CD14-positive monocyte (primary cell): ENCODE measurements around the gene BRS3. TPM values are rescaled to one million over a fixed set of nuclear protein-coding genes. Genes with fewer than 3 reads are reported as not detected.

Experiments
- DNase-seq, 3 donors: peaks; one replicate each; pipeline ENCODE4 v3.0.0-alpha.2; 2011 to 2022
- H2AFZ ChIP-seq: 2 replicates; pipeline ENCODE4 v1.6.0; 2012; ENCODE audit warnings: mild to moderate bottlenecking, low read depth, low read length, inconsistent platforms; ENCODE audit not compliant: insufficient read depth, poor library complexity, severe bottlenecking
- H3K27ac ChIP-seq, 2 donors: 1 replicate in 1 of 2; 2 replicates in 1 of 2; pipeline ENCODE4 v1.5.1; 2012 to 2013; ENCODE audit warnings: low read length in 2 of 2, control low read depth in 1 of 2, inconsistent platforms in 1 of 2, low read depth in 1 of 2, mild to moderate bottlenecking in 1 of 2
- H3K27me3 ChIP-seq, 2 donors: one replicate each; pipeline versions ENCODE4 v1.6.0 to v1.6.1; 2011 to 2013; ENCODE audit warnings: low read length in 2 of 2; ENCODE audit not compliant: control insufficient read depth in 2 of 2, insufficient read depth in 2 of 2
- H3K36me3 ChIP-seq, 2 donors: replicated peaks in 1 of 2; 1 replicate in 1 of 2; 2 replicates in 1 of 2; pipeline versions ENCODE4 v1.5.1 to v1.6.1; 2012 to 2013; ENCODE audit warnings: low read length in 2 of 2, control low read depth in 1 of 2, inconsistent platforms in 1 of 2, mild to moderate bottlenecking in 1 of 2; ENCODE audit not compliant: insufficient read depth in 2 of 2, control insufficient read depth in 1 of 2
- H3K4me1 ChIP-seq, 2 donors: 1 replicate in 1 of 2; 2 replicates in 1 of 2; pipeline versions ENCODE4 v1.5.1 to v1.6.1; 2012 to 2013; ENCODE audit warnings: low read length in 2 of 2, control low read depth in 1 of 2, inconsistent platforms in 1 of 2, mild to moderate bottlenecking in 1 of 2, moderate library complexity in 1 of 2; ENCODE audit not compliant: insufficient read depth in 2 of 2, control insufficient read depth in 1 of 2
- H3K4me2 ChIP-seq: replicated peaks from 2 replicates; pipeline ENCODE3; 2012; ENCODE audit warnings: low read length, moderate library complexity, mild to moderate bottlenecking; ENCODE audit not compliant: poor library complexity, severe bottlenecking; ENCODE audit errors: extremely low read depth
- H3K4me3 ChIP-seq, 3 experiments: fragments of 200-600 bp in 1 of 3; sonication (generic) in 1 of 3; replicated peaks in 1 of 3; 1 replicate in 2 of 3; 2 replicates in 1 of 3; pipeline ENCODE4 v1.5.1; 2011 to 2013; ENCODE audit warnings: low read length in 3 of 3, mild to moderate bottlenecking in 3 of 3, control low read depth in 2 of 3, low read depth in 2 of 3, inconsistent platforms in 1 of 3, moderate library complexity in 1 of 3
- H3K79me2 ChIP-seq: 2 replicates; pipeline ENCODE4 v1.6.0; 2012; ENCODE audit warnings: mild to moderate bottlenecking, control low read depth, inconsistent platforms, low read length, moderate library complexity; ENCODE audit not compliant: insufficient read depth
- H3K9ac ChIP-seq: 2 replicates; pipeline ENCODE4 v1.6.0; 2017; ENCODE audit warnings: low read length, mild to moderate bottlenecking; ENCODE audit not compliant: insufficient read depth, poor library complexity, severe bottlenecking
- H3K9me3 ChIP-seq, 2 donors: replicated peaks in 1 of 2; 1 replicate in 1 of 2; 2 replicates in 1 of 2; pipeline versions ENCODE4 v1.5.1 to v1.6.1; 2012 to 2013; ENCODE audit warnings: low read length in 2 of 2, control low read depth in 1 of 2; ENCODE audit not compliant: control insufficient read depth in 1 of 2, insufficient read depth in 1 of 2
- H4K20me1 ChIP-seq: 2 replicates; pipeline ENCODE4 v1.6.0; 2012; ENCODE audit warnings: mild to moderate bottlenecking, low read length, control low read depth, moderate library complexity; ENCODE audit not compliant: insufficient read depth
- H3K27ac Mint-ChIP-seq, 7 donors: one replicate each; pipeline ENCODE4 v1.8.0; 2020; ENCODE audit warnings: mild to moderate bottlenecking in 7 of 7, mixed read lengths in 7 of 7, moderate library complexity in 6 of 7, inconsistent platforms in 2 of 7
- H3K27me3 Mint-ChIP-seq, 3 donors: one replicate each; pipeline ENCODE4 v1.8.0; 2021 to 2022; ENCODE audit warnings: low read depth in 3 of 3, mild to moderate bottlenecking in 3 of 3, mixed read lengths in 3 of 3, moderate library complexity in 3 of 3, inconsistent platforms in 1 of 3
- H3K36me3 Mint-ChIP-seq, 2 donors: one replicate each; pipeline ENCODE4 v1.8.0; 2020; ENCODE audit warnings: mixed read lengths in 2 of 2, inconsistent platforms in 1 of 2, mild to moderate bottlenecking in 1 of 2
- H3K4me1 Mint-ChIP-seq: one replicate; pipeline ENCODE4 v1.8.0; 2020; ENCODE audit warnings: mild to moderate bottlenecking, mixed read lengths
- H3K4me3 Mint-ChIP-seq, 2 donors: one replicate each; pipeline ENCODE4 v1.8.0; 2020; ENCODE audit warnings: mild to moderate bottlenecking in 2 of 2, mixed read lengths in 2 of 2, moderate library complexity in 1 of 2
- H3K9me3 Mint-ChIP-seq, 7 donors: one replicate each; pipeline ENCODE4 v1.8.0; 2020 to 2022; ENCODE audit warnings: mixed read lengths in 7 of 7, mild to moderate bottlenecking in 6 of 7, moderate library complexity in 6 of 7, inconsistent platforms in 2 of 7
- CTCF ChIP-seq: fragments of 200-600 bp; IDR thresholded peaks from one replicate; pipeline ENCODE4 v1.8.0; 2022; ENCODE audit warnings: antibody characterized with exemption, mild to moderate bottlenecking
- WGBS: methylation state at CpG from one replicate; pipeline ENCODE4 v1.1.5; 2013; ENCODE audit warnings: missing lambda C conversion rate; ENCODE audit not compliant: insufficient coverage; 5-methylcytosine and 5-hydroxymethylcytosine counted together
- intact Hi-C, 2 donors: fragments of 100-400 bp; cut with micrococcal nuclease; formaldehyde crosslinking; loops; one replicate each; pipeline versions ENCODE4 v1.15.0 to v1.15.1; 2023
- polyA plus RNA-seq, 3 donors: library from polyadenylated mRNA; depleted of rRNA in 1 of 3; unstranded in 2 of 3; stranded (reverse) in 1 of 3; fragments of 300-500 nt in 2 of 3; fragments of >200 nt in 1 of 3; fragmentation: Illumina TruSeq in 2 of 3; gene quantifications; 1 replicate in 2 of 3; 2 replicates in 1 of 3; pipeline ENCODE4 v1.2.3, GENCODE V29; 2012 to 2021

The BRS3 gene
- polyA plus RNA-seq, 3 donors = not detected

DNA sequence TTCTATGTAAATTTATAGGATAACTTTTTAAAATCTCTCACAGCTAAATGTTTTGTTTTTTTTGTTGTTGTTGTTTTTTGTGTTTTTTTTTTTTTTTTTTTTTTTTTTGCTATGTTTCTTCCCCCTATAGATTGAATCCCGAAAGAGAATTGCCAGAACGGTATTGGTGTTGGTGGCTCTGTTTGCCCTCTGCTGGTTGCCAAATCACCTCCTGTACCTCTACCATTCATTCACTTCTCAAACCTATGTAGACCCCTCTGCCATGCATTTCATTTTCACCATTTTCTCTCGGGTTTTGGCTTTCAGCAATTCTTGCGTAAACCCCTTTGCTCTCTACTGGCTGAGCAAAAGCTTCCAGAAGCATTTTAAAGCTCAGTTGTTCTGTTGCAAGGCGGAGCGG is 4.1 kb downstream of the BRS3 start:
- no peak for TF ChIP-seq CTCF
- H3K27ac Mint-ChIP-seq = no peak overlapping the region
- Histone ChIP-seq H3K79me2 (no peaks in the 10 kb centered on the region), H3K4me1 (peaks cover 17 to 20% of the 10 kb centered on the region in 2 donors), H3K9ac (no peak overlapping the region), H3K9me3 (no peaks in the 10 kb centered on the region), H4K20me1 (no peaks in the 10 kb centered on the region), H3K27me3 (no peaks in the 10 kb centered on the region), H3K4me3 (no peak overlapping the region), H2AFZ (no peak overlapping the region), H3K36me3 (no peaks in the 10 kb centered on the region), H3K27ac (no peak overlapping the region), H3K4me2 (no peak overlapping the region)
- H3K4me3 Mint-ChIP-seq = no peak overlapping the region
- DNase-seq = no peak
- no peaks in the 10 kb centered on the region for H3K36me3 Mint-ChIP-seq
- WGBS = no CpG with 5 or more reads among the region's 6 CpGs
- H3K9me3 Mint-ChIP-seq = peaks cover 0 to 5% (median 0%) of the 10 kb centered on the region in 7 donors
- peaks cover 0 to 7% (median 0%) of the 10 kb centered on the region in 3 donors for H3K27me3 Mint-ChIP-seq
- intact Hi-C loops = no loop called here
- H3K4me1 Mint-ChIP-seq = peaks cover 20% of the 10 kb centered on the region

- H3K79me2 ChIP-seq = peaks cover 6% of the 10 kb centered on the region
- H3K4me2 ChIP-seq = no peak overlapping the region
- no peak for DNase-seq
- Mint-ChIP-seq H3K9me3 (peaks cover 0 to 6% (median 0%) of the 10 kb centered on the region in 7 donors), H3K4me3 (no peak overlapping the region), H3K36me3 (no peaks in the 10 kb centered on the region), H3K4me1 (peaks cover 23% of the 10 kb centered on the region), H3K27me3 (peaks cover 0 to 8% (median 0%) of the 10 kb centered on the region in 3 donors), H3K27ac (no peak overlapping the region)
- H3K4me3 ChIP-seq = no peak overlapping the region
- H3K9ac ChIP-seq = no peak overlapping the region
- peaks cover 17 to 25% of the 10 kb centered on the region in 2 donors for H3K4me1 ChIP-seq
- H3K36me3 ChIP-seq = no peaks in the 10 kb centered on the region
- H2AFZ ChIP-seq = no peak overlapping the region
- no peaks in the 10 kb centered on the region for H3K9me3 ChIP-seq
- intact Hi-C loops = no loop called here
- no peak overlapping the region for H3K27ac ChIP-seq
- no CpG with 5 or more reads among the region's 1 CpG for WGBS
- no peaks in the 10 kb centered on the region for H3K27me3 ChIP-seq
- no peak for TF ChIP-seq CTCF
- no peaks in the 10 kb centered on the region for H4K20me1 ChIP-seq
Observed at GRCh38 chrX:136493011-136493410, 5.3 kb downstream of the BRS3 start.
